T-helper 2 cell treated with Interferon-gamma antibody and Interleukin-4, amounts not matched to agents 100 ng/mL and 5 ng/mL, for 36 hours (primary cell): ENCODE results near the gene AMBP. TPM values are rescaled to one million over a fixed set of nuclear protein-coding genes. Genes with fewer than 3 reads are reported as not detected.

Source experiments
- intact Hi-C: fragments of 100-400 bp; cut with micrococcal nuclease; formaldehyde crosslinking; loops from one replicate; pipeline ENCODE4 v1.15.1; 2023
- total RNA-seq: library from RNA; stranded (reverse); gene quantifications from 2 replicates; pipeline ENCODE4 v1.2.3, GENCODE V29; 2022

Gene AMBP
- total RNA-seq, 1 donor from 2014 or later = not detected

DNA sequence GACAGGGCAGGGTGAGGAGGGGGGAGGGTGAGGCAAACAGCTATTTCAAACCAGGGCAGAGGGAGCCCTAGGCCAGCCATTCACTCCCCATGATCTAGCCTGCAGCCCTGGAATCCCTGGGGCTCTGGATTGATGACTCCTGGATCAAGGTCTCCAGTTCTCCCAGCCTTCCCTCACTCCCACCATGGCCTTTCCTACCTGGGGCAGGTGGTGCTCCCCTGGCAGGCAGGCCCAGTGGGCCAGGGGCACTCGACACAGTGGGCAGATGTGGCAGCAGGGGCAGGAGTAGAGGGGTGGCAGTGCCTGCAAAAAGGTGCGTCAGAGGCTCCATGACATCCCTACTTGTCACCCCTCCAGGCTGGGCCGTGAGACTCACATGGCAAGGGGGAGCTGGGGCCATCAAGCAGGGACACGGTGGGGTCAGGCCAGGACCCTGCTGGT, 15.0 kb upstream of the AMBP start:
- intact Hi-C loops = loop anchor here (10.0 kb wide), 1 partner anchor 62 kb away; the partner anchor contains the start of gene COL27A1

DNA sequence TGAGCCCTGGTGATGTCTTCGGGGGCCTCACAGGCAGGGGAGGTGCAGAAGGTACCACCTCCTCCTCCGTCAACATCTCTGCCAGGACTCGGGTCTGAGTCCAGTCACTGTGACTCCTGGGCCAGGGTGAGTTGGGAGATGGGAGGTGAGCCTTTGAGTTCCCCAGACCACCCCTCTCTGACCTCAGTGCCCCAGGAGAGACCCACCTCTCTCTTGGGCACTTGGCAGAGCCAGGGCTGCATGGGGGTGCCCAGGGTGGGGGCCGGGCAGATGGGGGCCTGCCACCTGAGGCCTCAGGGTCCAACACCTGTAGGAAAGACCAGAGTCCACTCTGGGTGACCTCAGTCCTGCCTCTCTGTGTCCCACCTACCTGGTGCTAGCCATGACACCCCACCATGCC, 14.2 kb upstream of the AMBP start:
- intact Hi-C loops = loop anchor here (10.0 kb wide), 1 partner anchor 62 kb away; the partner anchor contains the start of gene COL27A1

DNA sequence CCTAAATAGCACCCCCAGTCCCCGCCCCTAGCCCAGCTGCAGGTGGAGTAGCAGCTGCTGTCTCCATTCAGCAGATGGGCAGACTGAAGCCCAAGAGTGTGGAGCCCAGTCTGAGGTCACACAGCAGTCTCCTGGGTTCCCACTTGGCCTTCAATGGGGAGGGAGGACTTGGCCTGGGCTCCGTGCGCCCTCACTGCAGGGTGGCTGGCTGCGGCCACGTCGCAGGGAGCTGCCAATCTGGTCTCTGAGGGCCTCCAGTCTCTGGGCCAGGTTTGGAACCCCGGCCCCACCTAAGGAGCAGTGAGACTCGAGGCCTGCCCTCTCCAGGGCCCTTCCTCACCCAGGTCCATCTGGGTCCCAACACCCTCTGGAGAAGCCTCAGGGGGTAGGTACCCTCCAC, 13.6 kb upstream of the AMBP start:
- intact Hi-C loops = loop anchor here (10.0 kb wide), 1 partner anchor 63 kb away; the partner anchor contains the start of gene COL27A1

DNA sequence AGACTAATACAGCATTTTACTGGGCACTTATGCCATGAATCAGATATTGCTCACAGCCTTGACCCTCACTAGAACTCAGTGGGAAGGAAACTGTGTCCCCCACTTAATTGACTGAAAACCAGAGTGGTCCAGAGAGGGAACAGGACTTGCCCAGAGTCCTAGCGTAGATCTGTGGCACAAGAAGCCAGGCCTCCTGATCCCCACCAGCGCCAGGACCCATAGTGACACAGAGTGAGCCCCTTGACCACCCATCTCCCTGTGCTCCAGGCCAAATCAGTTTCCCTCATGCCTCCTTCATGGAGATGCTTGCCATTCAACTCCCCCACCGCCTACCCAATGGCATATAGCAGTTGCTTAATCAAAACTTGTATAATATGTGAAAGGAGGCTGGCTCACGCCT, 12.7 kb upstream of the AMBP start:
- intact Hi-C loops = loop anchor here (10.0 kb wide), 1 partner anchor 64 kb away; the partner anchor contains the start of gene COL27A1

DNA sequence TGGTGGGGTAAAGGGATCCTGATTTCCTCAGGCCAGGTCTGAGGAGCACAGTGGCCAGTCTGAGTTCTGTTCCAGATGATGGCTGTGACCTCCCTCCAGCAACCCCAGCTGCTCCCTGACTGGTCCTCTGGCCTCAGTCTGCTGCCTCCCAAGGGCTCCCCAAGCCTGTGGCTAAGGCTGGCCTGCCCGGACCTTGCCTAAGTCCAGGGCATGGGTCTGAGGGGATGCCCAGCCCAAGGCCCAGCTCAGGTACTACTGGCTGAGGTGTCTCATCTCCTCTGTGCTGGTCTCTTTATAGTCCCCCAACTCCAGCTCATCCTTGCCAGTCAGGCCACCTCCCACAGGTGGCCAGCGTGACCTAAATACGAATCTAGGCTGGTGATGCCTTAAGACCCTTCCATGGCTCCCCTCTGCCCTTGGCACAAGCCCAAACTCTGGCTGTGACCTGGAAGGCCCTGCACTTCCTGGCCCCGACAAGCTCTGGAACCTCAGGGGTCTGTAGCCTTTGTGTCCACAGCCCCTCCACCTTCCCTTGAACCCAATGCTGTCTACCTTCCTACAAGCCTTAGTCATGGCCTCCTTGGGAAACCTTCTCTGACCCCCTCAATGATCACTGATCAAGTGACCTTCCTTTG, 11.2 kb upstream of the AMBP start:
- intact Hi-C loops = no loop called here

DNA sequence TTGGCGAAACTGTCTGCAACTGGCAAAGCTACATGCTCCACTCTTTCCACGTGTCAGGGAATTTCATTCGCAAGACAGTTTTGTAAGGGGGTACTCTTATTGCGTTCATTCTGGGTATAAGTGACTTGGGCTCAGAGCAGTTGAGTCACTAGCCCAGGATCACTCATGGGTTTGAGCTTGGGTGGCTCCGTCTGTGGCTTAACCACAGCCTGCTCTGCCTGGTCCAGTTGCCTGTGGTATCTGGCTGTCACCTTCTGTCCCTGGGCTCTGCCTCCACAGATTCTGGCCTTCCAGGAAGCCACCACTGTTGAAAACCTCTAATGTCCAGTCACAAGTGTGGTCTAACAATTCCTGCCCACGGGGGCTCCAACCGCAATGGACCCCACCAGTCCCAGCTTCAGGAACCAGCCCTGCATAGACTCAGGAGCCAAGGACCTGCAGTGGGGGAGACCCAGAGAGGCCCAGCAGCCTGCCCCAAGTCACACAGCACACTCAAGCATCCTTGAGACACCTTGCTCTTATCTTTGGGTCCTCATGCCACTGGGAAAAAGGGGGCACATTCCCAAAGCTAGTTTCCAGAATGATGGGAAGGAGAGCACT, 10.6 kb upstream of the AMBP start:
- intact Hi-C loops = no loop called here

DNA sequence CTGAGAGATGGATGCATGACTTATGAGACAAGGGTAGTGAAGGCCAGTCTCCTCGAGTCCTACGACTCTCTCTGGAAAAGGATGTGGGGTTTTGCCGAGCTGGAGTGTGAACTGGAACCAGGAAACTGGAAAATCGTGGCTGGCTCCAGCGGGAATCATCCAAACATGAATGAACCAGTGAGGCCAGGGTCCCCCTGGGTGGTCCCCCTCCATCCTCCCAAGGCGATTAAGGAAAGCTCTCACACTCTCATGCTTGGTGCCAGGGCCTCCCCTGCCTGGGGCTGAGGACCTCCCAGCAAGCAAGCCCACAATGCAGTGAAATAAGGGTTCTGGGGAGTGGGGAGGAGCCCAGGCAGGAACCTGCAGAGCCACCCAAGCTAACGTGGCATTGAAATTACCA, 9.6 kb upstream of the AMBP start:
- intact Hi-C loops = no loop called here

DNA sequence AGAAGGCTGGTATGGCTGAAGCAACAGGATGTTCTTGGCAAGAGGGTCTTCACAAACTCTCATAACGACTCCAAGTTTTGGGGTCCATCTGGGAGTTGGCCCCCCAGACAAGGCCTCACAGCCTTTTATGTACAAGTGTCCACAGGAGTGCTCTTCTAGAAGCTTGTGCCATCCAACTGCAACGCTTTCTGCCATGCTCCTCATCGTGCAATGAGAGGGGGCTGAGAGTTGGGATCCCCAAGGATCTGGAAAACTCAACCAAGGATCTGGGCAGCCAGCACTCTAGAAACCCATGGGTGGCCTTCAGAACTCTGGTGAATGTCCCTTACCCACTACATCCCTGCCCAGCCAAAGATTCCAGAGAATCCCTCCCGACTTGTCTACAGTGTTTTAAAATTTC, 8.5 kb upstream of the AMBP start:
- intact Hi-C loops = no loop called here

DNA sequence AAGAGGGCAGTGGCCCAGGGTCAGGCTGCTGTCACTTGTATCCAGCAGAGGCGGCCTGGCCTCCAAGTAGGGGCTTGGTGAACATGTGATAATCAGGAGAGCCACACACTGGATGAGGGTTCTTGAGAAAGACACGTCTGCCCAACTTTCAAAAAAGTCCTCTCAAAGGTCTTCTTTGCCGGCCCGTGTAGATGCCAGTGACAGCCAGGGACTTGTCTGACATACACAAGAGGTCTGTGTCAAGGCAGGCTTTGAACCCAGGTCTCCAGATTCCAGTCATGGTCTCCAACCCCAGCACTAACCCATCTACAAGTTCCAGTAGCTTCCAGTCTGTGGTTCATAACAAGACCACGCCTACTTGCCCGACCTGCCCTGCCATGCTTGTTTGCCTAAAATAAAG, 7.9 kb upstream of the AMBP start:
- intact Hi-C loops = no loop called here

DNA sequence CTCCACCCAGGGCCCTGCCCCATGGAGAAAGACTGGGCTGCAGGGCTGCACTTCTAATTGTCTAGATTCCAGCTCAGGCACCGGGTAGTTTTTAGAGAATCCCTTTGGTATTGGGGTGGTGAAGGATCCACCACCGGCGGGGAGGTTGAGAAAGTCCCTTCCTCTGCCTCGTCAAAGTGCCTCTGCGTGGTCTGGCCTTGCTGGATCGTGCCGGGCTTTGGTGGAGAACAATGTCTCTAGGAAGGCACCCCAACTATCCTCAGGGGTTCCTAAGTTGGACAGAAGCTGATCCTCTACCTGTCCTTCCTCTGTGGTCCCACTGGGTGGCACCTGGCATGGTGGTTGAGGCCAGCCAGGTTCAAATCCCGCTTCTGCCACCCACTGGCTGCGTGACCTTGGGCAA, 7.3 kb upstream of the AMBP start:
- intact Hi-C loops = no loop called here

DNA sequence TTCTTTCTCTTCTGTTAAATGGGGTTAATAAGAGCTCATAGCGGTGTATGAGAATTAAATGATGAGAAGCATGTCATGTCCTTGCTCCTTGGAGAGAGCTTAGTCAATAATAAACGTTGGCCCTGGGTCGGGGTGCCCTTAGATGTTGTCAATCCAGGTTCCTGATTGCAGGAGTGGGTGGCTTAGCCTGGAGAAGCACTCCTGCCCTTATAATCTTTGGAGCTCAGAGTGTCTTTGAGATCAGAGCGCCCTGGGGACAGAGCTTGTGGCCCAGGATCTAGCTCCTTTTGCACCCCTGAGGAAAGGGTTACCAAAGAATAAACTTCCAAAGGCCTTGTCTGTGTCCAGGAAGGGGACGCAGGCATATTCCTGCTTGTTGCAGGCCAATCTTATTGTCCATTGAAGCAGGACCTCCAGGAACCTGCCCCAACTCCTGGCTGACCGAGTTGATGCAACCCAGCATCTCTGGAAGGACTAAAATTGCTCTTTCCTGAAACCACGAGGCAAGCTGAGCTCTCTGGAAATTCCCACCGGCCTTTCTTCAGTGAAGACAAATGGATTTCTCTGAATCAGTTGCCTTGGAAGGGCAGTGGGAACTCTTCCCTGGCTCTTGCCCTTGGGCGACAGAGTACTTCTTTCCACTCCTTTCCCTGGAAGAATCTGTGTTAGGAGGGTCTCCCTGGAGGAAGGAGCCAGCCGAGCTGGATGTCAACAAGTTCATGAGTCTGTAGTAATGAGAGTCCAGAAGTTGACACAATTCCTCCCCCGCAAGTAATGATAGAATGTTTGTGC, 6.4 kb upstream of the AMBP start:
- intact Hi-C loops = no loop called here

DNA sequence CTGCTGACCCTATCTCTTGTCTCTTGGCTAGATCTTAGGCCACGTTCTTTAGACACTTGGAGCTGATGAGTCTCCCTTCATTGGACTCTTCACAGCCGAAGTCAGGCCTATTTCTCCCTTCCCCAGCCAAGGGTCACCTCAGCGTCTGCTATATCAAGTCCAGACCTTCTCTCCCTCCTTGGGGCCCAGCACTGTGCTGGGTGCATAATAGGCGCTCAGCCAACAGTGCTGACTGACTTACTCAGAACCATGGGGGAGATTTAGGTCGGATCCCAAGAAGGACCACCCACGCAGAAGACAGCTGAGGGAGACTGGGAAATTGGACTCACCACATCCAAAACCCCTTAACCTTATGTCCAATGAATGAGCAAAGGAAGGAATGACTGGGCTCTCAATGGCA, 5.6 kb upstream of the AMBP start:
- intact Hi-C loops = no loop called here

DNA sequence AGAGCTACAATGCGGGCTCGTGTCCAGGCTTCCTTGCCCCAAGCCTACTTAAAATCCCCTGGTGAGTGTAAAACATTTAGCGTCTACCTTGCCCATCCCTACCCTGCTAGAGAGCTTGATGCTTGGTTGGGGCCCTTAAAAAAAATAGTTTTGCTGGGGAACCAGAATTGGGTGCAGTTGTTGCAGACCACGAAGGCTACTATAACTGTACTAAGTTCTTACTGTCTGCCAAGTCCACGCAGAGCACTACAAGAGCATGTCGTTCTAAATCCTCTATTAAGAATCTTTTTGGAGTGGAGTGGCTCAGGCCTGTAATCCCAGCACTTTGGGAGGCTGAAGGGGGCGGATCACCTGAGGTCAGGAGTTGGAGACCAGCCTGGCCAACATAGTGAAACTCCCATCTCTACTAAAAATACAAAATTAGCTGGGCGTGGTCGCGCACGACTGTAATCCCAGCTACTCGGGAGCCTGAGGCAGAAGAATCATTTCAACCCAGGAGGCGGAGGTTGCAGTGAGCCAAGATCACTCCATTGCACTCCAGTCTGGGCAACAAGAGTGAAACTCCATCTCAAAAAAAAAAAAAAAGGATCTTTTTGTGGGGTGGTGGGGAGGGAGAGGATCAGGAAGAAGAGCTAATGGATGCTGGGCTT, 4.8 kb upstream of the AMBP start:
- intact Hi-C loops = loop anchor here (1.0 kb wide), 1 partner anchor 208 kb away; no protein-coding TSS in a partner anchor

DNA sequence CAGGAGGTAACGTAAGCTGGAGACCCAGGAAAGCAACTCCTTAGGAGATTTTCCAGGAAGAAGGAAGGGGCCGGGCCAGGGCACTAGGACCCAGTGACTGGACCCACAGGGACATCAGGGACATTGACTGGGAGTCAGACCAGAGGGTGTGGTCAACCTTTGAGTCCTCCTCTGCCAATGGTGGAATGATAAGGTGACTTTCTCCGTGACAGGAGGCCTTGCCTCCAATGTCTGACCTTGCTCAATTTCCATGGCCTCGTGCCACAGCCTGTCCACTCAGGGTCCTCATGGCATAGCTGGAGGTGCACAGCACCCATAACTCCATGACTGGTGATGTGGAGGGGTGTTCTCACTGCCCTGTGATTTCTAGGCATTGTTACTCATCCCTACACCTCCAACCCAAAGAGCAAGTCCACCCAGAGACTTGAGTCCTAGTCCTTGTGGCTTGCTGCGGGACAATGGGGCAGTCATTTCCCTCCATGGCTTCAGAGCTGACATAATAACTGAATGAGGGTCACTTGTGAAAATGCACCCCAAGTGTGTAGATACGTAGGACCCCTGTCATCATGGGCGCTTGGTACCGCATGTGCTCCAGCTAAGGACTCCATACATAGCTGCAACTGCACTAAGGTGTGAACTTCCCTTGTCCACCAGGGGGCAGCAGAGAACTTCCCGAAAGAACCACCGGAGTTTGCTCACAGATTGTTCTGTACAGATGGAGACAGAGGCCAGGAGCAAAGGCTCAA, 4.1 kb upstream of the AMBP start:
- intact Hi-C loops = loop anchor here (1.0 kb wide), 1 partner anchor 209 kb away; no protein-coding TSS in a partner anchor

DNA sequence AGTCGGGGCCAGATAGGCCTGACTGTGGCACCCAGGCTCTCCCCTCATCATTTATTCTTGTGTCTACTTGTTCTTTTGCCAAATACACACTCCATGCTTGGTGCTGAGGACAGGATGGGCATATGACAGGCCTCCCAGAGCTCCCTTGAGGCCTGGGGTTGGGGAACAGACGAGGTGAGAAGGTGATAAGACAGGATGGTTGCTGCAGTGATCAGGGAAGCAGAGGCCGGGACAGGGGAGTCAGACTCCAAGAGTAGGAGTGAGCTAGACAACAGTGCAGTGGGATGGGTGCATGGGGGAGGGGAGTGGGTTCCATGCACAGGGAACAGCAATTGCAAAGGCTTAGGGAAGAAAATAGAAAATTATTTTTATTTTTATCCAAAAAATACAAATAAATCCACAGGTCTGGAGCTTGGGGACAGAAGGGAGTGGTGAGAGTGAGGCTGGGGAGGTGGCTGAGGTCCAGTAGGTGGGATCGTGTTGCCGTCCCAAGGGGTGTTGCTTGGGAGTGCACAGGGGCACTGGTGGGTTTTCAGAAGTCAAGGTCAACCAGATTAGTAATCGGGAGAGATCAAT, 3.4 kb upstream of the AMBP start:
- intact Hi-C loops = loop anchor here (1.0 kb wide), 1 partner anchor 210 kb away; no protein-coding TSS in a partner anchor

DNA sequence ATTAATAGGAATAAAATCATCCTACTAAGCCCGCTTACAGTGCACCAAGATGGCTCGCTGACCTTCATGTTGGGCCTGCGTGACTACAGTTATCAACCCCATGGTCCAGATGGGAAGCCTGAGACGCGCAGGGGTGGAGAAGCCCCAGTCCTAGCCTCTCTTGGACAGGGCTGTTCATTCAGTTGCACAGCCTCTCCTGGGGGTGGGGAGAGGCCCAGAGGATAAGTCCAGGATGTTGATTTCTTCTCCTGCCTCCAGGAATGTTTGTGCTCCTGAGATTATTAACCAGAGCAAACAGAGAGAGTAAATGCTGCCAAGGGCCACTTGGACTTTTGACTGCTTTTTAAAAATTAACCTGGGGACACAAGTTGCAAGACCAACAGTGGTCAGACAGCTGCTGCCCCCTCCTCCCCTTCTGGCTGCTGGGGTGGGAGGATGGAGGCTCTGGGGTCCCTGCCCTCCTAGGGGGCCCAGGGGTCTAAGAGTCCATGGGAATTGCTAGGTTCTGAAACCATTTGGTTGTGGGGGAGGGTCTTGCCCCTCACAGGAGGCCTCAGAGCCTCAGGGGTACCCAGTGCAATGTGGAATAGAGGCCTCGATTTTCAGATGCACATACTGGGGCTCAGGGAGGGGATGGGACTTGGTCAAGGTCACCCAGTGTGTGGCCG, 2.8 kb upstream of the AMBP start:
- intact Hi-C loops = no loop called here

DNA sequence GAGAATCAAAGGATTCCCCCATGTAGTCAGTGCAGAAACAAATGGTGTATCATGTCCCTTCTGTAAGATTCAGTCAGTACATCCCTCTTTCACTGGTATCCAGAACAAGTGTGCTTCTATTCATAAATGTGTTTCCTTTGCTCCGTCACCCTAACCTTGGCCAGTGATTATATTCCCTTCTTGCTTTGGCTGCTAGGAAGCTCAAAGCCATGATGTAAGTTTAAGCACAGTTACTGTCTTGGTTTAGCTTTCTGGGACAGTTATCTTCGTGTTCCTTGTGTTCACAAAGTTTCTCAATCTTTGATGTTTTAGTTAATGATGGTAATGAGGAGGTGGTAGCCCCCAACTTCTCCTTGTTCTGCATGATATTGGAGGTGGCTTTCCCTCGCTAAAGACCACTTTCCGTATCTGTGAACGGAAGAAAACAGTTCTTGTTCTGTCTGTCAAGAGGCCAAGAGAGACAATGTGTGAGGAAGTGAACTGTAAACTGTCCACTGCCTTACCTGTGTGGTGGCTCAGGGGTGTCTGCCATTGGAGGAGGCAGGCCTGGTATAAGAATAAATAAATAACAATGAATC, 2.2 kb upstream of the AMBP start:
- intact Hi-C loops = no loop called here

DNA sequence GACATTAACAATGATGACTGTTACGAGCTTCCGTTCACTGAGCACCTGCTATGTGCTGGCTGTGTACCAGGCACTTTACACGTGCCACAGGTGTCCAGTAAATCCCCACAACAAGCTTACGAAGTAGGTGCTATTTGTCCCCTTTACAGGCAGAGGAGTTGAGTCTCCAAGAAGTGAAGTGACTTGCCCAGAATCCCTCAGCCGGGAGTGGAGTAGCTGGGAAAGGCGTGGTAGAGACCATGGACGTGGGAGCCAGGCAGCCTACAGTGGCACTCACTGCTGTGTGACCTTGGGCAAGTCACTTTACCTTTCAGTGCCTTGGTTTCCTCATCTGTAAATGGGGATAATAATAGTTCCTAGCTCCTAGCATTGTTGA, 669 bp upstream of the AMBP start:
- intact Hi-C loops = no loop called here

DNA sequence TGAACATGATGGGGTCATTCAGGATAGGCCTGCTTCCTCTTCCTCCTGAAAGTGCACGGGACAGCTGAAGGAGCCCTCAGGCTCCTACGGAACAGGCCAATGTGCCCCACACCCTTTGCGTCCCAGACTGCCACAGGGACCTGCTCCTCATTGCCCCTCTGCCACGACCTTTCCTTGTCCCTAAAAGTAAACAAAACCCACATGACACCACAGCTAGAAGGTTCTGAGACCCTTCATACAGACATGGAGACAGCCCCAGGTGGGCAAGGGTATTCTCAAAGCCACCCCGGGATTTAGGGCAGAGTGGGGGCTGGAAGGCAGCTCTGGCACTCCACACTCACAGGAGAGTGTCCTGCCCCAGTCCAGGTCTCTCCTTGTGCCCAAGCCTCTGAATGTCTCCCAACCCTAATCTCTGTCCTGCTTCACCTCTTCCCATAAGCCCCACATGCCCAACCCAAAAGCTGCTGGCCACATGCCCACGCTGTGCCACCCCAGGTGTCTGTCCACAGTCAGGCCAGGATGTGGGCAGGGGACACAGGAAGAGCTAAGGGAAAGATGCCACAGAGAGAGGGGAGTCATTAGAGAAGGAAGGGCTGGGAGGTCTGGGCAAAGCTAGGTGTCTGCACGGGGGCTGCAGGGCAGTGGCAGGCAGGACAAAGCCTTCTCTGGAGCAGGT, 800 bp downstream of the AMBP start:
- intact Hi-C loops = no loop called here
